IPS DF 6.9 (cell line): ENCODE measurements around the gene SMOC1.

Experiments used
- DNase-seq: peaks from one replicate; pipeline ENCODE4 v3.0.0-alpha.2; 2013; ENCODE audit warnings: low read depth, low spot score
- H3K27ac ChIP-seq: one replicate; pipeline ENCODE4 v1.5.1; 2013; ENCODE audit warnings: low read length, control low read depth
- H3K27me3 ChIP-seq: 2 replicates; pipeline ENCODE4 v1.6.1; 2013; ENCODE audit warnings: mild to moderate bottlenecking, low read length; ENCODE audit not compliant: control insufficient read depth, insufficient read depth
- H3K36me3 ChIP-seq: 2 replicates; pipeline ENCODE4 v1.6.1; 2013; ENCODE audit warnings: low read length; ENCODE audit not compliant: control insufficient read depth, insufficient read depth
- H3K4me1 ChIP-seq: 2 replicates; pipeline ENCODE4 v1.6.1; 2013; ENCODE audit warnings: low read length; ENCODE audit not compliant: control insufficient read depth, insufficient read depth
- H3K4me3 ChIP-seq: 2 replicates; pipeline ENCODE4 v1.5.1; 2013; ENCODE audit warnings: mild to moderate bottlenecking, low read length
- H3K9me3 ChIP-seq: 2 replicates; pipeline ENCODE4 v1.6.1; 2013; ENCODE audit warnings: low read length, inconsistent platforms; ENCODE audit not compliant: control insufficient read depth, insufficient read depth
- WGBS: extraction: QIAGEN DNeasy Blood & Tissue Kit; methylation state at CpG from one replicate; pipeline ENCODE4 v1.1.7; 2013; ENCODE audit warnings: mixed read lengths, missing lambda C conversion rate; ENCODE audit not compliant: insufficient read length, insufficient coverage; 5-methylcytosine and 5-hydroxymethylcytosine counted together

Gene SMOC1

GRCh38 chr14:69991422-69991821, 112.2 kb downstream of the SMOC1 start:
- DNase-seq = no peak
- H3K4me3 ChIP-seq = no peak overlapping the region
- no peaks in the 10 kb centered on the region for H3K36me3 ChIP-seq
- H3K27me3 ChIP-seq = no peaks in the 10 kb centered on the region
- no peak overlapping the region for H3K27ac ChIP-seq
- H3K9me3 ChIP-seq = no peaks in the 10 kb centered on the region
- peaks cover 2% of the 10 kb centered on the region; the same call in 1 of the 2 replicates for H3K4me1 ChIP-seq

GRCh38 chr14:69992564-69992963, 113.3 kb downstream of the SMOC1 start:
- Histone ChIP-seq H3K36me3 (no peaks in the 10 kb centered on the region), H3K4me1 (peaks cover 1% of the 10 kb centered on the region; the same call in 1 of the 2 replicates), H3K4me3 (no peak overlapping the region), H3K9me3 (no peaks in the 10 kb centered on the region), H3K27ac (no peak overlapping the region), H3K27me3 (no peaks in the 10 kb centered on the region)
- no CpG with 5 or more reads among the region's 3 CpGs for WGBS
- no peak for DNase-seq

- Histone ChIP-seq H3K27me3 (no peaks in the 10 kb centered on the region), H3K36me3 (no peaks in the 10 kb centered on the region), H3K27ac (no peak overlapping the region), H3K4me3 (no peak overlapping the region), H3K4me1 (no peaks in the 10 kb centered on the region), H3K9me3 (no peaks in the 10 kb centered on the region)
- no peak for DNase-seq
- no CpG with 5 or more reads among the region's 2 CpGs for WGBS
Observed at GRCh38 chr14:69993326-69993725, 114.1 kb downstream of the SMOC1 start.

GRCh38 chr14:69994002-69994401, 114.8 kb downstream of the SMOC1 start:
- Histone ChIP-seq H3K27ac (no peak overlapping the region), H3K36me3 (no peaks in the 10 kb centered on the region), H3K4me1 (no peaks in the 10 kb centered on the region), H3K9me3 (no peaks in the 10 kb centered on the region), H3K27me3 (no peaks in the 10 kb centered on the region), H3K4me3 (no peak overlapping the region)
- no CpG with 5 or more reads among the region's 4 CpGs for WGBS
- no peak for DNase-seq

GRCh38 chr14:69996216-69996615, 117.0 kb downstream of the SMOC1 start:
- Histone ChIP-seq H3K27me3 (no peaks in the 10 kb centered on the region), H3K9me3 (no peaks in the 10 kb centered on the region), H3K4me3 (no peak overlapping the region), H3K27ac (no peak overlapping the region), H3K4me1 (no peaks in the 10 kb centered on the region), H3K36me3 (no peaks in the 10 kb centered on the region)
- DNase-seq = no peak
- no CpG with 5 or more reads among the region's 1 CpG for WGBS

GRCh38 chr14:69997849-69998248, 118.6 kb downstream of the SMOC1 start:
- Histone ChIP-seq H3K36me3 (no peaks in the 10 kb centered on the region), H3K27me3 (no peaks in the 10 kb centered on the region), H3K4me3 (no peak overlapping the region), H3K9me3 (no peaks in the 10 kb centered on the region), H3K4me1 (no peaks in the 10 kb centered on the region), H3K27ac (no peak overlapping the region)
- DNase-seq = no peak
- no CpG with 5 or more reads among the region's 5 CpGs for WGBS

GRCh38 chr14:69999261-69999674, 120.1 kb downstream of the SMOC1 start:
- no peaks in the 10 kb centered on the region for H3K9me3 ChIP-seq
- H3K27me3 ChIP-seq = no peaks in the 10 kb centered on the region
- no CpG with 5 or more reads among the region's 10 CpGs for WGBS
- no peak overlapping the region for H3K4me3 ChIP-seq
- no peaks in the 10 kb centered on the region for H3K4me1 ChIP-seq
- no peak for DNase-seq
- H3K27ac ChIP-seq = no peak overlapping the region
- no peaks in the 10 kb centered on the region for H3K36me3 ChIP-seq

- H3K36me3 ChIP-seq = no peaks in the 10 kb centered on the region
- no CpG with 5 or more reads among the region's 7 CpGs for WGBS
Observed at GRCh38 chr14:70000601-70001000, 121.4 kb downstream of the SMOC1 start.

GRCh38 chr14:70002589-70003346, 123.6 kb downstream of the SMOC1 start:
- no peak overlapping the region for H3K4me3 ChIP-seq
- H3K9me3 ChIP-seq = no peaks in the 10 kb centered on the region
- DNase-seq = no peak
- no peaks in the 10 kb centered on the region for H3K4me1 ChIP-seq
- H3K36me3 ChIP-seq = no peaks in the 10 kb centered on the region
- no peaks in the 10 kb centered on the region for H3K27me3 ChIP-seq
- WGBS = no CpG with 5 or more reads among the region's 6 CpGs
- no peak overlapping the region for H3K27ac ChIP-seq

More at GRCh38 chr14:70000601-70001000, 121.4 kb downstream of the SMOC1 start:
- H3K4me3 ChIP-seq = no peak overlapping the region
- H3K9me3 ChIP-seq = no peaks in the 10 kb centered on the region
- H3K27ac ChIP-seq = no peak overlapping the region
- H3K4me1 ChIP-seq = no peaks in the 10 kb centered on the region
- no peaks in the 10 kb centered on the region for H3K27me3 ChIP-seq
- DNase-seq = no peak

GRCh38 chr14:70004791-70005190, 125.6 kb downstream of the SMOC1 start:
- no peak overlapping the region for H3K27ac ChIP-seq
- WGBS = no CpG with 5 or more reads among the region's 2 CpGs

GRCh38 chr14:70005281-70005805, 126.1 kb downstream of the SMOC1 start:
- no peaks in the 10 kb centered on the region for H3K27me3 ChIP-seq
- H3K9me3 ChIP-seq = no peaks in the 10 kb centered on the region
- H3K4me1 ChIP-seq = no peaks in the 10 kb centered on the region; the same call in 1 of the 2 replicates
- H3K36me3 ChIP-seq = no peaks in the 10 kb centered on the region
- H3K4me3 ChIP-seq = no peak overlapping the region
- no CpG with 5 or more reads among the region's 5 CpGs for WGBS
- H3K27ac ChIP-seq = no peak overlapping the region
- DNase-seq = no peak

More at GRCh38 chr14:70004791-70005190, 125.6 kb downstream of the SMOC1 start:
- Histone ChIP-seq H3K4me1 (no peaks in the 10 kb centered on the region; the same call in 1 of the 2 replicates), H3K4me3 (no peak overlapping the region), H3K36me3 (no peaks in the 10 kb centered on the region), H3K9me3 (no peaks in the 10 kb centered on the region), H3K27me3 (no peaks in the 10 kb centered on the region)
- DNase-seq = no peak
